CD4-positive, alpha-beta T cell treated with Interleukin-15 for 4 hours (primary cell): Measurements from ENCODE around the gene ZNF740.

ENCODE experiments used
- DNase-seq: peaks from one replicate; pipeline ENCODE4 v3.0.0-alpha.2; 2020; ENCODE audit warnings: low spot score

ZNF740 gene

GRCh38 chr12:53214687-53215455 is 34.3 kb downstream of the ZNF740 start:
- no peak for DNase-seq

- no peak for DNase-seq
Observed at GRCh38 chr12:53215497-53215896, 35.0 kb downstream of the ZNF740 start.

GRCh38 chr12:53217051-53217930 is 36.8 kb downstream of the ZNF740 start:
- DNase-seq: peak; percentile 43

GRCh38 chr12:53217931-53218307 is 37.4 kb downstream of the ZNF740 start:
- no peak for DNase-seq

- no peak for DNase-seq
Observed at GRCh38 chr12:53218551-53219291, 38.2 kb downstream of the ZNF740 start.

- DNase-seq: peak; percentile 40
Observed at GRCh38 chr12:53219292-53219955, 38.9 kb downstream of the ZNF740 start.

GRCh38 chr12:53219956-53220693 is 39.6 kb downstream of the ZNF740 start:
- DNase-seq: peak; percentile 78

- peak; percentile 78 for DNase-seq
Observed at GRCh38 chr12:53220694-53221202, 40.2 kb downstream of the ZNF740 start.

- peak; percentile 45 for DNase-seq
Observed at GRCh38 chr12:53221203-53222080, 40.9 kb downstream of the ZNF740 start.

- no peak for DNase-seq
Observed at GRCh38 chr12:53222170-53222721, 41.7 kb downstream of the ZNF740 start.

- DNase-seq: no peak
Observed at GRCh38 chr12:53222806-53223261, 42.3 kb downstream of the ZNF740 start.

- no peak for DNase-seq
Observed at GRCh38 chr12:53223389-53224060, 43.0 kb downstream of the ZNF740 start.

GRCh38 chr12:53224061-53224896 is 43.8 kb downstream of the ZNF740 start:
- DNase-seq: no peak

GRCh38 chr12:53224897-53225634 is 44.5 kb downstream of the ZNF740 start:
- DNase-seq: no peak

- no peak for DNase-seq
Observed at GRCh38 chr12:53225635-53226424, 45.3 kb downstream of the ZNF740 start.

GRCh38 chr12:53226815-53227214 is 46.3 kb downstream of the ZNF740 start:
- no peak for DNase-seq
